HG03139 (cell line): ENCODE data around the gene LRRC4C.

Experiments
- ATAC-seq: cut with Tn5 transposase; IDR thresholded peaks from one replicate; pipeline ENCODE4 v1.9.1; 2021; ENCODE audit not compliant: unreplicated experiment

LRRC4C gene

DNA sequence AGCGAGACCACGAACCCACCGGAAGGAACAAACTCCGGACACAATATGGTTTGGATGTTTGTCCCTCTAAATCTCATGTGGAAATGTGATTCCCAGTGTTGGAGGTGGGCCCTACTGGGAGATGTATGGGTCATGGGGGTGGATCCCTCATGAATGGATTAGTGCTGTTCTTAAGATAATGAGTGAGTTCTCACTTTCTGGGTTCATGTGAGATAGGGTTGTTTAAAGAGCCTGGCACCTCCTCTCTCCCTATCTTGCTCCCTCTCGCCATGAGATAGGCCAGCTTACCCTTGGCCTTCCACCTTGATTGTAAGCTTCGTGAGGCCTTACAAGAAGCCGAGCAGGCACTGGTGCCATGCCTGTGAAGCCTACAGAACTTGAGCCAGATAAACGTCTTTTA is 184.6 kb downstream of the LRRC4C start:
- ATAC-seq: no peak

- ATAC-seq: no peak
Observed at GRCh38 chr11:41273908-41274307, 185.5 kb downstream of the LRRC4C start.

DNA sequence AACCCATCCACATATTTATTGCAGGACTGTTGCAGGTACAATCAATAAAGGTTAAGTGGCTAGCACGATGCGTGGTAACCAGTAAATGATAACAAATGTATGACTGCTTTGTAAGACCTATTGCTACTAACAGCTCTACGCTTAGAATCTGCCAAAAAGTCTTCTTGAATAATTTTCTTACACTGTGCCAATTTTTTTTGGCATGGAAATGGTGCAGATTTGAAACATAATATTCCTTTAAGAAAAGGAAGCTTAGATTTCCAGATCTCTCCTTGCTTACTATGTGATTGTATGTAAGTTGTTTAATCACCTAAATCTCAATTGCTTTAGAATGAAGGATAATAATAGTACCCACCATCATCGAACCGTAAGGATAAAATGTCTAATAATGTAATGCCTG is 192.0 kb downstream of the LRRC4C start:
- ATAC-seq: no peak

DNA sequence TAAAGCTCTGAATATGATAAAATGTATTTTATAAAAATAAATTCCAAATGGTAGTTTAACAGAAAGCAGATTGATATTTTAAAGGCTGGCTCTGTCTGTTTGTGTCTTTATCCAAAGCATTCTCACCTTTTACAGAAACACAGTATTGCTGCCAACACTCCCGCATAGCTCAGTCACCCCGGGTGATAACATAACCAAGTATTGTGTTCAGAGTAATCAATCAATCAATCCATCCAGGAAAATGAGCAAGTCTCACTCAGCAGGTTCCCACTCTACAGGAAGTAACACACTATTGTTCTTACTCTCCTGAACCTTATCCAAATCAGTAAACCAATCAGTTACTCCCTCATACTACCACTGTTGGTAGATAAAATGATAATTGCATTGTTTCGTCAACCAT is 203.4 kb downstream of the LRRC4C start:
- ATAC-seq: no peak

DNA sequence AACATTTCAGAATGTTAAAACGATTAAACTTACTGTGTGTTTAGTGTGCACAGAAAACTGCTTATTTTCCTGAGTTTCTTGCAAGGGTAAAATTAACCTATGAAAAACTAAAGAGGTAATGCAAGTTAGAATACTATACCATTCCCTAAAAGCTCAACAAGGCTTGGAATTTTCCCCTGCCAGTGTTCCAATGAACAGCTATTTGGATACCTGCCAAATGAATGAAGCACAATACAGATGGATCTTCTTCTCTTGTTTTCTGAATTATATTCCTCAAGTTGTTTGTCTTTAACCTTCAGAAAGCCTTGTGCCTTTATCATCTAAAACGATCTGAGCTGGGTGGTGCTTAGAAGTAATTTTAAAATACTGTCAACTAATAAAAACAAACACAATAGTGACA is 204.5 kb downstream of the LRRC4C start:
- ATAC-seq: no peak

GRCh38 chr11:41250408-41250935 is 209.0 kb downstream of the LRRC4C start:
- no peak for ATAC-seq

DNA sequence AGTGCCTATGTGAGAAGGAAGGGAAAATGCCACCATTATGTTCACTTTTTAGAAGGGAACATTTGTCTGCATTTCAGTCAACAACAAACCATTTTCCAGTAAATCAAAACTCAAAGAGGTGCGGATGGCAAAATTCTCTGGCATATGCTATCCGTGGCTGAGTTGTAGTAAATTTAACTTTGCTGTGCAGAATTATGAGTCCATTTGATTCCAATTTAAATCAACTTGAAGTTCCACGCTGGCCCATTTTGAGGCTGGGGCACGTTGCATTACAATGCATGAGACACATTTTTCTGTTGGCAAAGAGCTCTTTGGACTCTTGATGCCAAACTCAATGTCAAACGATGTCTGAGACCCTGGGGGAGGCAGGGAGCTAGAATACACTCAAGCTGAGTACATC is 211.8 kb downstream of the LRRC4C start:
- ATAC-seq: no peak

- no peak for ATAC-seq
Observed at GRCh38 chr11:41246399-41246745, 213.1 kb downstream of the LRRC4C start.

DNA sequence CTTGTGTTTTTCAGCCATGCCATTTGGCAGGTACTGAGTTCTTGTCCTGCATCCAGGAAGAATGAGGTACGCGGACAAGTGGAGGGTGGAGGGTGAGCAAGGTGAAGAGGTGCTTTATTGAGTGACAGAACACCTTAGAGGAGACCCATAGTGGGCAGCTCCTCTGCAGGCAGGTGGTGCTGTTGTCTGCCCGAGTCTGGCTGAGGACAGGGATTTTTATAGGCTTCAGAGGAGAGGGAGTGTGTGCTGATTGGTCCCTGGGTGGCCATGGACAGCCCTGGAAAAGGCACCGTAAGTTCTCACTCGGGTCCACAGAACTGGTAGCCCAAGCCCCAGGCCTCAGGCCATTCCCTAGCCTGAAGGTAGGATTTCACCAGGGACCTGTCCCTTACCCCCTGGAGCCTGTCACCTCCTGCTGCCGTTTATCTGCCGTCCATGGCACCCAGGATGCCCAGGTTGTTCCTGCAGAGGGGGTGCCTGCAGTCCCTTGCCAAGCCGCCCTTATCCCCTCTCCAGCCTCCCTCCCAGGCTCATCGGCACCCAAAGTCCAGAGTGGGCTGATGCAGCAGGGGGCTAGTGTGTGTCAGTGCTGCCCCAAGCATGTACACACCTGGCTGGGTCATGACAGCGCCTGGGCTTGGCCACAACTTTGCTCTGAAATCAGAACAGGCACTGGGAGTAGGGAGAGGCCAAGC is 213.6 kb downstream of the LRRC4C start:
- ATAC-seq: no peak

GRCh38 chr11:41245184-41245583 is 214.3 kb downstream of the LRRC4C start:
- ATAC-seq: no peak

- ATAC-seq: no peak
Observed at GRCh38 chr11:41237382-41237781, 222.1 kb downstream of the LRRC4C start.

DNA sequence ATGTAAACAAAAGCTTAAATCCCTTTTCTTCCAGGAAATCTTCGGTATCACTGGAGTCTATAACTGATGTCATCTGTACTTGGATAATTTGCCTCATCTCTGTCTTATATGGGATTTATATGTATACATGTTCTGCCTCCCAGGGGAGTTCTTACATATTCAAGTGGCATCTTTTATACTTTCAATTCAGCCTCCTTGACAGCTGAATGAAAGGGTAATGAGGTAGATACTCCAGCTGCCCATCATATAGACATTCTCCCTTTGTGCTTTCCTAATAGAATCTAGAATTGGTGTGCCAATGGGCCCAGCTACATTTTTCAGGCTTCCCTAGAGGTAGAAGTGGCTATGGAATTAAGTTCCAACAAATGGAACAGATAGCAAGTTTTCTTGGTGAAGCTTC is 223.8 kb downstream of the LRRC4C start:
- ATAC-seq: no peak

DNA sequence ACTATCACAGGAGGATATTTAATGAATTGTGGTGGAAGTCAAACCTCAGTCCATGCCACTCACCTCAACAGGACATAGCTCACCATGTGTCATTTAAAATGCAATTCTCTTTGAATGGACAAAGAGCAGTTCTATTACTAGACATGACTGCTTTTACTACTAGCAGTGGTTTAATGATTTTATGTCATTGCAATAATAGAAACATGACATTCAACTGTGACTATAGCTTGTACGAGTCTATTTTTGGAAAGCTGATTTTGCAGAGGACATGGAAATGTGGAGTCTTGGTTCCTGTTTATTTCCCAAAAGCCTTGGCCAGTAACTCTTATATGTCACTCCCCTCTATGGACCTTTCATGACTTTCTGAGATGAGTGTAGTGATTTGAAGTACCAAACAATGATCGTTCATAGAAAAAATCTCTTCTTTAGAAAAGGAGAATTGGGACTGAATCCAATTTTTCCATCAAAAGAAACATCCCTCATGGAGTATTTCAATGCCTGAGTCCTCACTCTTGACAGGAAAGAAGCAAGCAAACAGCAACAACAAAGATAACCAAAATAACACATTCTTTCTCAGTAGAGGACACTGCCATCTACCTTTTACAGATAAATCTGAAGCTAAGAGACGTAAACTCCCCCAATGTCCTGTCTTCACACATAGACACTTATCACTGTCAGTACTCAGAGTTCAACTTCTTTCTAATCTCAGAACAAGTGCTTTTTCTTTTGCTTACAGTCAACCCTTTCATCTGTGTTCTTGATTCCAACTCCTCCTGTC is 233.4 kb downstream of the LRRC4C start:
- no peak for ATAC-seq

- no peak for ATAC-seq
Observed at GRCh38 chr11:41222236-41222635, 237.2 kb downstream of the LRRC4C start.

GRCh38 chr11:41206388-41206787 is 253.1 kb downstream of the LRRC4C start:
- no peak for ATAC-seq

DNA sequence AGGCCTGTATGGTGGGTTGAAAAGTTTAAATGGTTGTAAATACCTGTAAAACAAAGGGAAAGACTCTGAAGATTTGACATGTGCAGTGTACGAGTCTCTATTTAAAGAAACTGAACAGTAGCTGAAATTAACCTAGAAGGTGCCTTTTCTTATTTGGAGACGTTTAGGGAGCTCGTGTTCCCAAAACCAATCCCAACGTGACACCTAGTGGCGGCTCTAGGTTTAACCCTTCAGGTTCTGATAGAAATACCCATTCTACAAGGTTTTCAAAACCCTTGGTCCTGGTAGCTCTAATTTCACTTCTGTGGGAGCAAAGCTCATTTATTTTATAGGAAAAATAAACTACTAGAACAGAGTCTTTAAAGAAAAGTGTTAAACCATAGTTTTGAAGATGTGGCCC is 258.3 kb downstream of the LRRC4C start:
- no peak for ATAC-seq

DNA sequence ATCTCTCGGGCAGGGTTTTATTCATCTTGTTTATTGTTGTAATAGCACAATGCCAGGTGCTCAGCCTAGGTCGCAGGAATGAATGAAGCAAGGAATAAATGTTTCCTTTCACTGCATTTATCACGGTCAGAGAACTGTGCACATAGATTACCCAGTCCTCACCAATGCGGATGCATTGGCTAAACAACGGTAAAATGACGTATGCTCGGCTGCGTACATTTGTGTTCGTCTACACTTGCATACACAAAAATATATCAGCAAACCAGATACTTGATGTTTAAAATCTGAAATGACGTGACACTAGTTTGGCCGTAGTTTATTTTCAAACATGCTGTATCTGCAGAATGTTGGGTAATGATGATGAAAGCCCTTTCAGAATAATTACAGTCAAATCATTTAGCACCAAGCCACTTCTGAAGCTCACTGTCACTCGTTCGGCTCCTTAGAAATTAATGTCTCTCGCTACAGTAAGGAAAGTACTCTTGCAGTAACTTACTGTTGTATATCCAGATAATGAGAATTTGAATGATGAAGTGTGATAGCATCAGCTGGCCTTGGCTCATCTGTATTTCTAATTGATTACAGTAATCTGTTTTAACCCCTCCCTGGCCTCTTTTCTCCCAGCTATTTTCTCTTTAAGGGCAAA is 268.9 kb downstream of the LRRC4C start:
- ATAC-seq: no peak

GRCh38 chr11:41189701-41190436 is 269.6 kb downstream of the LRRC4C start:
- no peak for ATAC-seq

DNA sequence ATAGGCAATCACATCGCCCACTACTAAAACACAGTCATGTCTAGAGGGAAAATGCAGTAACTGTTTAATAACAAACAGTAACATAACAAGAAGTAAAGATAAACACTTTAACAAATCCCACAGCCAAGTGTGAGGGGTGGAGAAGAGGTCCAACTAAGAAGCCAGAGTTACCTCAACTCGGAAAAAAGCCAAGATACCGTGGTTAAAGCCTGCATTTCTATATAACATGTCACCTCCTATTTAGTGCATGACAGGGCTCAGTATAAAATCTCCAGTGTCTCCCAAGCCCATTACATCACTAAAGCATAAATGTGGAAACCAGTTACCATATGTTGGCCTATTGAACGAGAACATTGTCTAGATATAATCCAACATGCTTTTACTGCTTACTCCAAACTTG is 281.7 kb downstream of the LRRC4C start:
- no peak for ATAC-seq

DNA sequence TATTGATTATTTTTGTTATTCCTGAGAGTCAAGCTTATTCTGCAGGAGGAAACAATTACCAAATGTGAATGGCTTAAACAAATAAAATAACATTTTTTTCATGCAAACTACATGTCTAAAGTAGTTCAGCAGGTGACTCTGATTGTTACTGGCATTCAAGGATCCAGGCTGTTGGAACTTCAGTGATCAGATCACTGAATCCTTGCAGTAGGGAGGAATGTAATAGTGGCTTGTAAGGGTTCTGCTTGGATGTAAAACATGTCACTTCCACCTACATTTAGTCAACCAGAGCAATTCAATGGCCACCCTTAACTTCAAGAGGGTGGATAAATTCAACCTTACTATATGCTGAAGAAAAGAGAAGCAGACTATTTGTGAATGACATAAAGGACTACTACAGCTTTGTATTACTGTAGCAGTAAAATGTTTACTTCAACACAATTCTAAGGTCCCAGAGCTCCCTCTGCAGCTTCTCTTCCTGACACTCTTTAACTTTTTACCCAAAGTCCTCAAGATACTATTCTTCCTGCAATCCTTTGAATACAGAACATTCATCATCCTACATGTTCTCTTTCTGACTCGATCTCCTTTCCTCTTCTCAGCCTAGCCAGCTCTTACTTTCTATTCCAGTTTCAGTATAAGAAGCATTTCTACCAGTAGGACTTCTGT is 284.0 kb downstream of the LRRC4C start:
- no peak for ATAC-seq

- no peak for ATAC-seq
Observed at GRCh38 chr11:41146326-41146725, 313.1 kb downstream of the LRRC4C start.
